ENCODE data around the gene TBC1D21. TPM values are rescaled to one million over a fixed set of nuclear protein-coding genes. Genes with fewer than 3 reads are reported as not detected.

TBC1D21 gene
- total and polyA plus RNA-seq, 9 of the 15 experiments (the other 6 are each of a cell fraction or from before 2014, with no cell fraction given) = not detected

GRCh38 chr15:73872346-73872745, 1.0 kb upstream of the TBC1D21 start:
- ChIA-PET POLR2A (no interaction called here), CTCF (ENCODE audit: low intra/inter-chr PET ratio) (no interaction called here)
- Histone ChIP-seq H3K4me1 (replicated peaks in 1 of 2; ENCODE audit: control insufficient read depth in 2 of 2, insufficient read depth in 2 of 2, low read length in 2 of 2) (peaks cover 4 to 7% of the 10 kb centered on the region in 2 experiments; a peak in 3 of 5 replicates), H3K9ac (ENCODE audit: insufficient read depth in 1 of 2, low read depth in 2 of 2, low read length in 2 of 2) (no peak overlapping the region), H3K4me2 (ENCODE audit: insufficient read depth, low read length) (no peak overlapping the region), H4K20me1 (replicated peaks; ENCODE audit: control insufficient read depth, insufficient read depth, low read length) (peaks cover 12% of the 10 kb centered on the region), H3K27me3 (ENCODE audit: control insufficient read depth in 2 of 2, insufficient read depth in 2 of 2, low read length in 2 of 2) (peaks cover 2 to 7% of the 10 kb centered on the region in 2 experiments; a peak in 3 of 5 replicates), H3K4me3 (no peak overlapping the region), H2AFZ (ENCODE audit: low read depth, low read length) (no peak overlapping the region), H3K36me3 (ENCODE audit: control insufficient read depth, insufficient read depth, low read length) (no peaks in the 10 kb centered on the region), H3K79me2 (ENCODE audit: control insufficient read depth, insufficient read depth, low read length) (no peaks in the 10 kb centered on the region), H3K9me1 (ENCODE audit: control insufficient read depth, insufficient read depth, low read length) (no peaks in the 10 kb centered on the region), H3K27ac (ENCODE audit: extremely low read depth, low read depth, low read length) (no peak overlapping the region), H3K9me3 (replicated peaks; ENCODE audit: control insufficient read depth, insufficient read depth, low read depth, low read length) (no peaks in the 10 kb centered on the region)
- intact Hi-C loops (cut with micrococcal nuclease) = no loop called here
- FAIRE-seq = no peak
- ATAC-seq = no peak
- no TSS peak for BruUV-seq (replicated peaks)
- TF ChIP-seq MAFK (IDR thresholded peaks at IDR 0.05; ENCODE audit: low read length) (no peak), ZKSCAN3 (CRISPR knock-in tag; IDR thresholded peaks at IDR 0.05) (no peak)
- no peak for DNase-seq (ENCODE audit: extremely low read depth in 1 of 4, low spot score in 3 of 4)
- in situ Hi-C loops (cut with MboI) = no loop called here
- 2% methylated on average over 5 of the region's 5 CpGs for WGBS (ENCODE audit: insufficient coverage, low coverage, missing lambda C conversion rate)

GRCh38 chr15:73873889-73874511, 636 bp downstream of the TBC1D21 start:
- Histone ChIP-seq H3K79me2 (ENCODE audit: control insufficient read depth, insufficient read depth, low read length) (no peaks in the 10 kb centered on the region), H3K9ac (ENCODE audit: insufficient read depth in 1 of 2, low read depth in 2 of 2, low read length in 2 of 2) (no peak overlapping the region), H3K9me1 (ENCODE audit: control insufficient read depth, insufficient read depth, low read length) (no peaks in the 10 kb centered on the region), H3K4me1 (replicated peaks in 1 of 2; ENCODE audit: control insufficient read depth in 2 of 2, insufficient read depth in 2 of 2, low read length in 2 of 2) (peaks cover 4 to 7% of the 10 kb centered on the region in 2 experiments; a peak in 3 of 5 replicates), H4K20me1 (replicated peaks; ENCODE audit: control insufficient read depth, insufficient read depth, low read length) (peaks cover 12% of the 10 kb centered on the region), H3K4me3 (no peak overlapping the region), H3K27me3 (ENCODE audit: control insufficient read depth in 2 of 2, insufficient read depth in 2 of 2, low read length in 2 of 2) (peaks cover 2 to 7% of the 10 kb centered on the region in 2 experiments; a peak in 3 of 5 replicates), H3K4me2 (ENCODE audit: insufficient read depth, low read length) (no peak overlapping the region), H3K27ac (ENCODE audit: extremely low read depth, low read depth, low read length) (no peak overlapping the region), H2AFZ (ENCODE audit: low read depth, low read length) (no peak overlapping the region), H3K9me3 (replicated peaks; ENCODE audit: control insufficient read depth, insufficient read depth, low read depth, low read length) (no peaks in the 10 kb centered on the region), H3K36me3 (ENCODE audit: control insufficient read depth, insufficient read depth, low read length) (no peaks in the 10 kb centered on the region)
- WGBS (ENCODE audit: insufficient coverage, low coverage, missing lambda C conversion rate) = 1% methylated on average over 6 of the region's 6 CpGs
- 0 out of 3 replicates have a peak, but pooled peaks have one; percentile 44 for ATAC-seq
- DNase-seq (ENCODE audit: extremely low read depth in 1 of 4, low spot score in 3 of 4) = peak; percentile 42 to 68 (median 57)
- intact Hi-C loops (cut with micrococcal nuclease) = loop anchor here (1.0 kb wide), 1 partner anchor 34 kb away; no protein-coding TSS in a partner anchor
- in situ Hi-C loops (cut with MboI) = no loop called here
- FAIRE-seq = peak; percentile 88
- no TSS peak for BruUV-seq (replicated peaks)
- CTCF ChIA-PET (ENCODE audit: low intra/inter-chr PET ratio) = interaction anchor here (1.0 to 1.6 kb wide), 2 partner anchors 34 to 90 kb away, joined by 7 to 9 read pairs; no protein-coding TSS in a partner anchor
- POLR2A ChIA-PET = interaction anchor here (0.7 to 1.2 kb wide), 2 partner anchors 13 to 35 kb away, joined by 3 read pairs; no protein-coding TSS in a partner anchor
- TF ChIP-seq GATAD2B (IDR thresholded peaks at IDR 0.05; ENCODE audit: borderline replicate concordance) = no peak
- TF ChIP-seq BRCA1 (IDR thresholded peaks at IDR 0.05) = no peak
- no peak for TF ChIP-seq BRCA1 (CRISPR knock-in tag; IDR thresholded peaks at IDR 0.05)
- no peak for TF ChIP-seq ATF7 (IDR thresholded peaks at IDR 0.05)
- TF ChIP-seq TARDBP (IDR thresholded peaks at IDR 0.05) = no peak
- peak; percentile 37; the same call in 1 of the 2 replicates for TF ChIP-seq REST (IDR thresholded peaks at IDR 0.05; ENCODE audit: borderline replicate concordance)
- TF ChIP-seq REST (CRISPR knock-in tag; IDR thresholded peaks at IDR 0.05; ENCODE audit: low read depth) = no peak

Measured in K562 (cell line).